Measurements from ENCODE around the gene CLEC12A. TPM values are rescaled to one million over a fixed set of nuclear protein-coding genes. Genes with fewer than 3 reads are reported as not detected.
"Not testable (repeated sequence)": the region's sequence is repeated elsewhere in the genome, so short reads cannot be mapped to it uniquely, and the experiment has no call there.

Gene CLEC12A
- total RNA-seq, 1 donor from 2014 or later = 0.32 TPM

DNA sequence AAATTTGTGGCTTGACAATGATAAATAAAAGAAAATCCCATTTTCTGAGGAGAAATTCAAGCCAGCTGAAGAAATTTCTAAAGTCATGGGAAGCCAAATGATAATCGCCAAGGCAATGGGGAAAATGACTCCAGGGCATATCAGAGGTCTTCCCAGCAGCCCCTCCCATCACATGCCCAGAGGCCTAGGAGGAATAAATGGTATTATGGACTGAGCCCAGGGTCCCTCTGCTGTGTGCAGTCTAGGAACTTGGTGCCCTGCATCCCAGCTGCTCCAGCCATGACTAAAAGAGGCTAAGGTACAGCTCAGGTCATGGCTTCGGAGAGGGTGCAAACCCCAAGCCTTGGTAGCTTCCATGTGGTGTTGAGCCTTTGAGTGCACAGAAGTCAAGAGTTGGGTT lies 4.4 kb downstream of the CLEC12A start:
- Mint-ChIP-seq H3K4me1 (ENCODE audit: low read depth) (peaks cover 5% of the 10 kb centered on the region), H3K4me3 (ENCODE audit: low read depth) (no peak overlapping the region), H3K36me3 (ENCODE audit: low read depth) (no peaks in the 10 kb centered on the region), H3K27ac (no peak overlapping the region), H3K27me3 (ENCODE audit: low read depth) (peaks cover 30% of the 10 kb centered on the region), H3K9me3 (peaks cover 5% of the 10 kb centered on the region)
- intact Hi-C loops (cut with micrococcal nuclease) = no loop called here
- DNase-seq (ENCODE audit: low spot score) = no peak

DNA sequence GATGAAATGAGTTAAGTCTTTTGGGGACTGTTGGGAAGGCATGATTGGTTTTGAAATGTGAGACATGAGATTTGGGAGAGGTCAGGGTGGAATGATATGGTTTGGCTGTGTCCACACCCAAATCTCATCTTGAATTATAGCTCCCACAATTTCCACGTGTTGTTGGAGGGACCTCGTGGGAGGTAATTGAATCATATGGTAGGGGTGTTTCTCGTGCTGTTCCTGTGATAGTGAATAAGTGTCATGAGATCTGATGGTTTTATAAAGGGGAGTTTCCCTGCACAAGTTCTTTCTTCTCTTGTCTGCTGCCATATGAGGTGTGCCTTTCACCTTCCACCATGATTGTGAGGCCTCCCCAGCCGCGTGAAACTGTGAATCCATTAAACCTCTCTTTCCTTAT lies 5.4 kb downstream of the CLEC12A start:
- H3K27me3 Mint-ChIP-seq (ENCODE audit: low read depth) = peaks cover 32% of the 10 kb centered on the region
- intact Hi-C loops (cut with micrococcal nuclease); DNase-seq (ENCODE audit: low spot score); H3K9me3 Mint-ChIP-seq; H3K4me1 Mint-ChIP-seq (ENCODE audit: low read depth); H3K27ac Mint-ChIP-seq; H3K36me3 Mint-ChIP-seq (ENCODE audit: low read depth); H3K4me3 Mint-ChIP-seq (ENCODE audit: low read depth): not testable (repeated sequence)

DNA sequence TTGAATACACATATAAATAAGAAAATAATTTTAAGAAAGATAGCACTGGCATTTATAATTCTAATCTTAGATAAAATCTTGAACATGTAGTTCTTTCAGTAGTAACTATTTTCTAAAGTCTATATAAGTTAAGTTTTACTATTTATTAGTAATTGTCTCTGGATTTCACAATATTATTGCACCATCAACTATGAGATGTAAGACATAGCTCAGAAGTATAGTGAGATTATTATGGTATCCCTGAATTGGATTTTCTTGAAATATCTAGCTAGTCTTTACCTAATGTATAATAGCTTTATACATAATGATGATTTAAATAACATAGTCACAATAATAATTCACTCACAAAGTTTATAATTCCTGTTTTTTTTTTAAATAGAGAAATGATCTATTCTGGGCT lies 6.7 kb downstream of the CLEC12A start:
- no peaks in the 10 kb centered on the region for H3K36me3 Mint-ChIP-seq (ENCODE audit: low read depth)
- intact Hi-C loops (cut with micrococcal nuclease) = no loop called here
- H3K4me1 Mint-ChIP-seq (ENCODE audit: low read depth) = no peaks in the 10 kb centered on the region

DNA sequence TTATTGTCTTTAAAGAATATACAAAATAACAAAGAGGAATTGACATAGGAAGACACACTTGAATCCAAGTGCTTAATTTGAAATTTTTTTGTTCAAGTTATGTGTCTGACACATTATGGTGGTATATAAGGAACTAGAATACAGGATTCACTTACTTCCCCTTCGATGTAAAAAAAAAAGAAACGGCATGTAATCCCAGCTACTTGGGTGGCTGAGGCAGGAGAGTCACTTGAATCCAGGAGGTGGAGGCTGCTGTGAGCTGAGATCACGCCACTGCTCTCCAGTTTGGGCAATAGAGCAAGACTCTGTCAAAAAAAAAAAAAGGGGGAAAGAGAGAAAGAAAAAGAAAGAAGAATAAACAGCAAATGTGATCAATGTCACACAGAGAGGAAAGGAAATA lies 8.9 kb downstream of the CLEC12A start:
- Mint-ChIP-seq H3K4me3 (ENCODE audit: low read depth) (no peak overlapping the region), H3K27ac (no peak overlapping the region), H3K9me3 (peaks cover 3% of the 10 kb centered on the region), H3K36me3 (ENCODE audit: low read depth) (no peaks in the 10 kb centered on the region), H3K27me3 (ENCODE audit: low read depth) (peaks cover 24% of the 10 kb centered on the region), H3K4me1 (ENCODE audit: low read depth) (no peaks in the 10 kb centered on the region)
- intact Hi-C loops (cut with micrococcal nuclease) = no loop called here
- DNase-seq (ENCODE audit: low spot score) = no peak

More for the DNA sequence above, 6.7 kb downstream of the CLEC12A start:
- Mint-ChIP-seq H3K9me3 (peaks cover 5% of the 10 kb centered on the region), H3K27ac (no peak overlapping the region), H3K27me3 (ENCODE audit: low read depth) (peaks cover 33% of the 10 kb centered on the region), H3K4me3 (ENCODE audit: low read depth) (no peak overlapping the region)
- no peak for DNase-seq (ENCODE audit: low spot score)

DNA sequence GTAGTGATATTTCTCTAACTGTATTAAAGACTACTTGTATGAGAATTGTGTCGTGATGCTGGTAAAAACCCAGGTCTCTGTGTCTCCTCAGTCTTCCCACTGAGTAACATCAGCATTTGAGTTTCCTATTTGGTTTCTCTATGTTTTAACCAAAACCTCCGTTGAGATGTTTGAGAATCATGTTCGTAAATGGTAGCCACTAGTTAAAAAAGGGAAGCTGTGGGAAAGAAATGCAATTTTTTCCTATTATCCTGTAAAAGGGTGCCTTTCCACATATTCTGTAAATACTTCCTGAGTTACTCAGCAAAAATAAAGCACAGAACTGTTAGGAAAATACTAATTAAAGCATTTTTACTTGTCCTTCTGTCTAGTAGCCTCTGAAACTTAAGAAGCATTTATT lies 20.7 kb downstream of the CLEC12A start:
- Mint-ChIP-seq H3K27me3 (ENCODE audit: low read depth) (peaks cover 46% of the 10 kb centered on the region), H3K9me3 (no peaks in the 10 kb centered on the region), H3K4me1 (ENCODE audit: low read depth) (no peaks in the 10 kb centered on the region), H3K4me3 (ENCODE audit: low read depth) (no peak overlapping the region), H3K27ac (no peak overlapping the region), H3K36me3 (ENCODE audit: low read depth) (no peaks in the 10 kb centered on the region)
- intact Hi-C loops (cut with micrococcal nuclease) = no loop called here
- no peak for DNase-seq (ENCODE audit: low spot score)

DNA sequence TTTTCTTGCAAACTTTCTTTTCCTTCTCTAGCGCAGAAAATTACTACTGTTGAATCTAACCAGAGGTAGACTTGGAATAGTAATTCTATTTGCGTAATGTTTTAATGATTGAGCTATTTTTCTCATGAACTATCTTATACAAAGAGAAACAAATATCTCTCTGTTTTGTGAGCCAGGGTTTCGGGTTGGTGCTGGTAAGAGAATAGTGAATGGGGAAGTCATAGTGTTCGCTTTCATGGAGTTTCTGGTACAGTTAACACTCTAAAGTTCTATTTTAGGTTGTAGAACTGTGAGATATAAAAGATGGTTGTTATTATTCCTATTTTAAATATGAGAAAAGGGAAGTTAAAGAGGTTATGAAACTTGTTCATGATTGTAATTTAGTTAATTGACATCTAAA lies 21.1 kb downstream of the CLEC12A start:
- no peak for DNase-seq (ENCODE audit: low spot score)
- Mint-ChIP-seq H3K4me1 (ENCODE audit: low read depth) (no peaks in the 10 kb centered on the region), H3K4me3 (ENCODE audit: low read depth) (no peak overlapping the region), H3K27me3 (ENCODE audit: low read depth) (peaks cover 48% of the 10 kb centered on the region), H3K9me3 (no peaks in the 10 kb centered on the region), H3K27ac (no peak overlapping the region), H3K36me3 (ENCODE audit: low read depth) (no peaks in the 10 kb centered on the region)
- intact Hi-C loops (cut with micrococcal nuclease) = no loop called here

DNA sequence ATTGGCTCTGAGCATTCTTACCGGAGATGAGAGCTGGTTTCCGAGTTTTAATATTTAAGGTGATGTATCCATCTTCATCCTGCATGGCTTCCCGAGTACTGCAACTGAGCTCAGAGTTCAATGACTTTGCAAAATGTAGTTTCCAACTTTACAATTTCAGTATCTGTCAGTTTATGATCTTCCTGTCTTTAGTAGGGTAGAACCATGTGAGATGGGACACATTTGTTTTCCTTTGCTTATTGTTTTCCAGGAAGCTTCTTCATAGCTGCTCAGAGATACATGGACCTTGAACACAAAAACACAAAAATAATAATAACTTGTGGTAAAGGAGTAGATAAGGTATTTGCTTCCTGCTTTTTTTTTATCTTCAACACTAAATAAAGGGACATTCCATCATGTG lies 27.8 kb downstream of the CLEC12A start, which contains the start of gene CLEC1B:
TSS of gene CLEC1B (minus strand) at position 106 of the 400 bp plus-strand sequence. CDS start at position 85, 21 bp downstream.
- H3K27me3 Mint-ChIP-seq (ENCODE audit: low read depth) = peaks cover 46% of the 10 kb centered on the region

DNA sequence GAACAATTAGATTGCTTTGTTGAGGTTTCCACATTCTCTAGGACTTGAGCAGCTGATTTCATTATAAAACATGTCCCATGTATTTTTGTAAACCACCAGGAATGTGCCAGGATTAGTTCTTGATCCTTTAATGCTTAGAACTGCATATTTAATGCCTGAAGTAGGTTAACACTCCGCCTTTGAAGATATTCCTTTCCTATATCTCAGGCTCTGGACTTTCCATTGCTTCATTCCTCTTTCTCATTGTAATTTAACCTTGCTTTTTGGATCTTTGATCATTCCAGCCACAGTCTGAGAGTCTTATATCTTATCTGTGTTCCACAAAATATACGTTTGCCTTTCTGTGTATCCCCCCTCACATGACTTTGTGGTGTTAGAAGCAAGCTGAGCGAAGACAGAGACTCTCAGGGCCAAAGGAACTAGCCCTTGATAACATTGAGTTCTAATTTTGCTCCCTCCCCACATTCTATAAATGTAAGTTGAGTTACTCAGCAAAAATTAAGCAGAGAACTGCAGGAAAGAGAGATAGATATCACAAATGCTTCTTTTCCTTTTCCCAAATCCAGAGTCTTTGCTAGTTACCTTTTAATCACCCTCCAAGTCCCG lies 30.1 kb downstream of the CLEC12A start:
- Mint-ChIP-seq H3K36me3 (ENCODE audit: low read depth) (no peaks in the 10 kb centered on the region), H3K27me3 (ENCODE audit: low read depth) (peaks cover 42% of the 10 kb centered on the region), H3K27ac (no peak overlapping the region), H3K4me1 (ENCODE audit: low read depth) (no peaks in the 10 kb centered on the region), H3K9me3 (no peaks in the 10 kb centered on the region), H3K4me3 (ENCODE audit: low read depth) (no peak overlapping the region)
- intact Hi-C loops (cut with micrococcal nuclease) = no loop called here
- DNase-seq (ENCODE audit: low spot score) = no peak

More for the DNA sequence above, 27.8 kb downstream of the CLEC12A start, which contains the start of gene CLEC1B:
- intact Hi-C loops (cut with micrococcal nuclease) = no loop called here
- H3K36me3 Mint-ChIP-seq (ENCODE audit: low read depth) = no peaks in the 10 kb centered on the region
- H3K4me3 Mint-ChIP-seq (ENCODE audit: low read depth) = no peak within 1 kb of the TSS
- no peaks in the 10 kb centered on the region for H3K4me1 Mint-ChIP-seq (ENCODE audit: low read depth)
- no peaks in the 10 kb centered on the region for H3K9me3 Mint-ChIP-seq
- no peak for DNase-seq (ENCODE audit: low spot score)
- no peak within 1 kb of the TSS for H3K27ac Mint-ChIP-seq

DNA sequence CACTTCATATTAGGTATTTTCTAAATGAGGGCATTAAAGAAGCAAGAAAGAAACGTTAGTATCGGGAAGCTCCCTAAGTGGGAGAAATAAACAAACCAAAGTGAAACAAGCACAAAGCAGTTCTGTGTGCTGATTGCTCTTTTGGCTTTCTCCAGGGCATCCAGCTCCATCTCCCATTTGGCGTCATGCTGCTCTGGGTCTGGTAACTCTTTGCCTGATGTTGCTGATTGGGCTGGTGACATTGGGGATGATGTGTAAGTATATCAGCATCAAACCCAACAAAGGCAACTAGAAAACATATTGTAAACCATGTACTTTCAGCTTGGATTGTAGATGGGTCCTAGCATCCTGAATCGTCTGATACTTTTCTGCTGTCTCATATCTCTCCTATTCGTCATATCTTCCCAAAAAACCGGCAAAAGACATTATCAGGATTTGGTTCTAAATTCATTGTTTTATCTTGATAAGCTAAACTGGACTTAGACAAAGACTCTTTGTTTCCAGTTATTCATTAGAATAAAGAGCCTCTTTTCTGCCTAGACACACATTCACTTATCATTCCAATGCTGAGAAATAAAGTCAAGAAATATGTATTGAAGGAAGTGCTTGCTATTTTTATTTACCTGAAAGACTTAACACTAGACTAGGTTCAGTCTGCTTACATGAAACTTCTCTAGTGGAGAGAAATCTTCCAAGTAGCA lies 41.6 kb downstream of the CLEC12A start:
- no peaks in the 10 kb centered on the region for H3K36me3 Mint-ChIP-seq (ENCODE audit: low read depth)
- DNase-seq (ENCODE audit: low spot score) = no peak
- intact Hi-C loops (cut with micrococcal nuclease) = loop anchor here (5.0 kb wide), 2 partner anchors 180 to 200 kb away; no protein-coding TSS in a partner anchor
- H3K27ac Mint-ChIP-seq = no peak overlapping the region
- H3K4me1 Mint-ChIP-seq (ENCODE audit: low read depth) = peaks cover 6% of the 10 kb centered on the region
- H3K4me3 Mint-ChIP-seq (ENCODE audit: low read depth) = no peak overlapping the region
- no peaks in the 10 kb centered on the region for H3K9me3 Mint-ChIP-seq
- peaks cover 40% of the 10 kb centered on the region for H3K27me3 Mint-ChIP-seq (ENCODE audit: low read depth)

DNA sequence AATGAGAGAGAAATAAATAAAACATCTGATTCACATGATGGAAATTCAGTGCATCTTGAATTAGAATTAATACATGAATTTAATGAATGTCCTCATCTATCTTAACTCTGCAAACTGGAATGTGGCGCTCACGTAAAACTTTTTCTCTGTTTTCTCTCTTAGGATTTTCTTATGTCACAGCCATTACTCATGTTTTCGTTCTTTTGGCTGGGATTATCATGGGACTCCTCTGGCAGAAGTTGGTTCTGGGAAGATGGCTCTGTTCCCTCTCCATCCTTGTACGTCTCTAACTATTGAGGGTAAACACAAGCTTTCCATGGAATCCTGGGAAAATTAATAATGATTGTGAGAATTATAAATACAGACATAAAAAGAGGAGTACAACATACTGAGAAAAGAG lies 44.2 kb downstream of the CLEC12A start:
- intact Hi-C loops (cut with micrococcal nuclease) = no loop called here
- H3K27ac Mint-ChIP-seq = no peak overlapping the region
- no peak for DNase-seq (ENCODE audit: low spot score)
- no peaks in the 10 kb centered on the region for H3K36me3 Mint-ChIP-seq (ENCODE audit: low read depth)
- peaks cover 6% of the 10 kb centered on the region for H3K4me1 Mint-ChIP-seq (ENCODE audit: low read depth)
- H3K9me3 Mint-ChIP-seq = no peaks in the 10 kb centered on the region
- no peak overlapping the region for H3K4me3 Mint-ChIP-seq (ENCODE audit: low read depth)
- H3K27me3 Mint-ChIP-seq (ENCODE audit: low read depth) = peaks cover 36% of the 10 kb centered on the region

DNA sequence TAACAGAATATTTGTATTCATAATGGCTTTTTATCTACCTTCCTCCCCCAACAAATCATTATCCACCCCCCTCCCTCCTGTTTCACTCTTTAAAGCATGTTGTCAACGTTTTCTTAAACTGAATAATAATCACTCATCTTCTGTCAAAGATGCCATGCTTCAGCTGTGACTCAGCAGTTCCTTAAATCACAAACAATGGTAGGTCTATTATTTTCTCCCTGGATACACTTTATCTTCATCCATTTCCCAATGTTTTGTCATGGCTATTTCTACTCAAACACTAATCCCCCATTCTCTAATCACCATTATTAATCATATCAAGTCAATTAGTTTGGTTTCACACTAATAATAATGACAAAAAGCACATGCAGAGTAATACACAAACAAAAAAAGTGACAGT lies 45.7 kb downstream of the CLEC12A start:
- no peaks in the 10 kb centered on the region for H3K36me3 Mint-ChIP-seq (ENCODE audit: low read depth)
- peaks cover 28% of the 10 kb centered on the region for H3K27me3 Mint-ChIP-seq (ENCODE audit: low read depth)
- no peak overlapping the region for H3K4me3 Mint-ChIP-seq (ENCODE audit: low read depth)

DNA sequence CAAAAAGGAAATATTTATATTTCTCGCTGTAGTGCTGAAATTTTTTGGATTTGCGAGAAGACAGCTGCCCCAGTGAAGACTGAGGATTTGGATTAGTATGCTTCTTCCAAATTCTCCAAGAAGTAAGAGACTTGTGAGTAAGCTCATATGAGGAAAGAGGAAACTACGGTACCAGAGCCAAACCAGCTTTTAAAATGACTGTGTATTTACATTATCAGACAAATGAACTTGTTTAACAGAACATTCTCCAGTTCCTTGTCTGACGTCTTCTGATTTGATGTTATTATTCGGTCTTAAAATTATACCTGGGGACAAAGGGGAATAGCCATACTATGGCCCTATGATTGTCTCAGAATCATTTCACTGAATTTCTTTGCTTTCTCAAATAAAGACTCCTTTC lies 47.2 kb downstream of the CLEC12A start:
- Mint-ChIP-seq H3K4me3 (ENCODE audit: low read depth) (no peak overlapping the region), H3K4me1 (ENCODE audit: low read depth) (peaks cover 6% of the 10 kb centered on the region), H3K36me3 (ENCODE audit: low read depth) (no peaks in the 10 kb centered on the region), H3K27me3 (ENCODE audit: low read depth) (peaks cover 21% of the 10 kb centered on the region), H3K27ac (no peak overlapping the region), H3K9me3 (no peaks in the 10 kb centered on the region)
- no peak for DNase-seq (ENCODE audit: low spot score)
- intact Hi-C loops (cut with micrococcal nuclease) = no loop called here

More for the DNA sequence above, 45.7 kb downstream of the CLEC12A start:
- intact Hi-C loops (cut with micrococcal nuclease) = no loop called here
- Mint-ChIP-seq H3K9me3 (no peaks in the 10 kb centered on the region), H3K27ac (no peak overlapping the region), H3K4me1 (ENCODE audit: low read depth) (peaks cover 6% of the 10 kb centered on the region)
- DNase-seq (ENCODE audit: low spot score) = no peak

DNA sequence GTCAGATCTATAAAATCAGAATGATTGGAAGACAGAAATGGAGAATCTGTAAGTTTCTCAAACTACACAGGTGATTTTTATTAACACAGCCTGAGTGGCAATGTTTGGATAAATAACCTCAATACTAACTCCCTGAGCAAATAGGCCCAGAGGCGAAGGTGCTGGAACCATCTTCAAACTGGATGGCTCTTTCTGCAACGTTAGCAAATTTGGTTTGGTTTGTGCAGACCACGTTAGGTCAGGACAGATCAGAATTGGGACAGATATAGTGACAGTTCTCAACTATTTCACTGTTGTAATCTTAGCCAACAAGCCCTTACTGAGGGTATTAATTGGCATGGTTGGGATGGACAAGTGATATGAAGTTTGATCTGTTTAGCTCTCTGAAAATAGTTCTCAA lies 50.1 kb downstream of the CLEC12A start:
- intact Hi-C loops (cut with micrococcal nuclease) = no loop called here
- H3K9me3 Mint-ChIP-seq = no peaks in the 10 kb centered on the region
- H3K36me3 Mint-ChIP-seq (ENCODE audit: low read depth) = no peaks in the 10 kb centered on the region
- H3K4me1 Mint-ChIP-seq (ENCODE audit: low read depth) = peaks cover 6% of the 10 kb centered on the region
- H3K27ac Mint-ChIP-seq = no peak overlapping the region
- peaks cover 14% of the 10 kb centered on the region for H3K27me3 Mint-ChIP-seq (ENCODE audit: low read depth)
- no peak for DNase-seq (ENCODE audit: low spot score)
- no peak overlapping the region for H3K4me3 Mint-ChIP-seq (ENCODE audit: low read depth)
